Bronchial epithelial cell (primary cell): ENCODE data around the gene GPR137. TPM values are rescaled to one million over a fixed set of nuclear protein-coding genes. Genes with fewer than 3 reads are reported as not detected.
"Not testable (repeated sequence)": the region's sequence is repeated elsewhere in the genome, so short reads cannot be mapped to it uniquely, and the experiment has no call there.

Experiments used
- DNase-seq: peaks from one replicate; pipeline ENCODE4 v3.0.0-alpha.2; 2010; ENCODE audit warnings: low read depth
- FAIRE-seq: peaks from 2 replicates; lab custom pipeline; 2011; peaks lifted over from hg19 to GRCh38; lab: Jason Lieb, UNC
- H3K27me3 ChIP-seq: 2 replicates; pipeline ENCODE4 v1.5.1; 2011; ENCODE audit warnings: low read length; ENCODE audit not compliant: control insufficient read depth, insufficient read depth
- H3K36me3 ChIP-seq: 2 replicates; pipeline ENCODE4 v1.5.1; 2011; ENCODE audit warnings: low read length; ENCODE audit not compliant: control insufficient read depth, insufficient read depth
- H3K4me3 ChIP-seq: 2 replicates; pipeline ENCODE4 v1.5.1; 2011; ENCODE audit warnings: mild to moderate bottlenecking, low read depth, low read length, control low read depth
- total RNA-seq: library from RNA; depleted of rRNA; stranded (reverse); fragments of >200 nt; gene quantifications from 2 replicates; pipeline ENCODE4 v1.2.1, GENCODE V29; 2014
- TF ChIP-seq, protein P1 (sequence below): IDR thresholded peaks from 2 replicates; pipeline ENCODE4 v1.5.1; 2011; ENCODE audit warnings: mild to moderate bottlenecking, moderate library complexity, low read length, control low read depth, inconsistent platforms; ENCODE audit not compliant: insufficient read depth, severe bottlenecking

GPR137 gene
- total RNA-seq, 1 donor from 2014 or later: 2.9 TPM

DNA sequence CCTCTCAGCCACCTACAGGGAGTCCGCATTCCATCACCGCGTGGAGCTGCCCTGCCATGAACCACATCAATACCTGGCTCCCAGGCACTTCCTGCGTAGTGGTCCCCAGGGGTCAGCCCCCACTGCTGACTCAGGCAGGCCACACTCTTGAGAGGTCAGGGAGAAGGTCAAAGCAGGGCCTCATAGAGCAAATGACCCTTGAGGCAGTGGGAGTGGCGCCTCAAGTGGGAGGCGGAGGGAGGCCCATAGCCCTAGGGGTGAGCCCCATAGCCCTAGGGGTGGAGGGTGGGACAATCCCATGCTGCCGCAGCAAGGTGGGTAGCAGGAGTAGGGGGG is 37.2 kb downstream of the GPR137 start:
- TF ChIP-seq, protein P1, sequence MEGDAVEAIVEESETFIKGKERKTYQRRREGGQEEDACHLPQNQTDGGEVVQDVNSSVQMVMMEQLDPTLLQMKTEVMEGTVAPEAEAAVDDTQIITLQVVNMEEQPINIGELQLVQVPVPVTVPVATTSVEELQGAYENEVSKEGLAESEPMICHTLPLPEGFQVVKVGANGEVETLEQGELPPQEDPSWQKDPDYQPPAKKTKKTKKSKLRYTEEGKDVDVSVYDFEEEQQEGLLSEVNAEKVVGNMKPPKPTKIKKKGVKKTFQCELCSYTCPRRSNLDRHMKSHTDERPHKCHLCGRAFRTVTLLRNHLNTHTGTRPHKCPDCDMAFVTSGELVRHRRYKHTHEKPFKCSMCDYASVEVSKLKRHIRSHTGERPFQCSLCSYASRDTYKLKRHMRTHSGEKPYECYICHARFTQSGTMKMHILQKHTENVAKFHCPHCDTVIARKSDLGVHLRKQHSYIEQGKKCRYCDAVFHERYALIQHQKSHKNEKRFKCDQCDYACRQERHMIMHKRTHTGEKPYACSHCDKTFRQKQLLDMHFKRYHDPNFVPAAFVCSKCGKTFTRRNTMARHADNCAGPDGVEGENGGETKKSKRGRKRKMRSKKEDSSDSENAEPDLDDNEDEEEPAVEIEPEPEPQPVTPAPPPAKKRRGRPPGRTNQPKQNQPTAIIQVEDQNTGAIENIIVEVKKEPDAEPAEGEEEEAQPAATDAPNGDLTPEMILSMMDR: no peak
- no peaks in the 10 kb centered on the region for H3K27me3 ChIP-seq
- peaks cover 16% of the 10 kb centered on the region for H3K36me3 ChIP-seq
- DNase-seq: no peak
- no peak overlapping the region for H3K4me3 ChIP-seq
- FAIRE-seq: no peak

DNA sequence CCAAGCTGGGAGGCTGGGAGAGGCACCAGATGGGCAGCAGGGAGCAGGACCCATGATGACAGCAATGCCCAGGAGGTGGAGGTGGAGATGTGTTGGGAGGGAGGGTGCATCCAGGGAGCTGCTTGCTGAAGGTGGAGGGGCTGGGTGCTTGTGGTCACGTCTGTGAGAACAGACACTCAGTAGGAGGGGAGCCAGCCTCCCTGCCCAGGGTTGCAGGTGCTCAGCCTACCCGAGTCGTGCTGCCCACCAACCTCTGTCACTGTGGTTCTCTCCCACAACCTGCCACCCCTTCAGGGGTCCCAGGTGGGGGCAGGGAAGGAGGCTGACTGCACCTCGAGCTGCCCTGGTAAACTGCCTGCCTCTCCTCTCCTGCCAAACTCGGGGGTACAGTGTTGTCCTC is 37.7 kb downstream of the GPR137 start:
- no peak for FAIRE-seq
- Histone ChIP-seq H3K36me3 (peaks cover 16% of the 10 kb centered on the region), H3K27me3 (no peaks in the 10 kb centered on the region), H3K4me3 (no peak overlapping the region)
- no peak for DNase-seq
- TF ChIP-seq, protein P1: no peak

DNA sequence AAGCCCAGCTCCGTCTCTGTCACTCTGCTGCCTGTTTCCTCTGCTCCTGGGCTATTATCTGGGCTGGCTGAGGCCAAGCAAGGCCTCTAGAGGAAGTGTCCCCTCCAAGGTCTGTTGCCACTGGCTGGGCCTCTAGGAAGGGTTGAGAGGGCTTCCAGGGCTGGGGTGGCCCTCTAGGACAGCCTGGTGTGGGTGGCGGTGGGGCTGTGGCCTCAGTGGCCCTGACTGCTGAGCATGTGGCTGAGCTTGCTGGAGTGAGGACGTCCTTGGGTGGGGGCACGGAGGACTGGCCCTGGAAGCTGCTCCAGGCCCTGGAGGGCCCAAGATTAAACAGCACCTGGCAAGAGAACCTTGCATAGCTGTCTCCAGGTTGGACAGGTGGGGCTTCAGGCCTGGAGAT is 38.3 kb downstream of the GPR137 start:
- DNase-seq, H3K4me3 ChIP-seq, H3K27me3 ChIP-seq, FAIRE-seq: not testable (repeated sequence)
- H3K36me3 ChIP-seq: peaks cover 16% of the 10 kb centered on the region

DNA sequence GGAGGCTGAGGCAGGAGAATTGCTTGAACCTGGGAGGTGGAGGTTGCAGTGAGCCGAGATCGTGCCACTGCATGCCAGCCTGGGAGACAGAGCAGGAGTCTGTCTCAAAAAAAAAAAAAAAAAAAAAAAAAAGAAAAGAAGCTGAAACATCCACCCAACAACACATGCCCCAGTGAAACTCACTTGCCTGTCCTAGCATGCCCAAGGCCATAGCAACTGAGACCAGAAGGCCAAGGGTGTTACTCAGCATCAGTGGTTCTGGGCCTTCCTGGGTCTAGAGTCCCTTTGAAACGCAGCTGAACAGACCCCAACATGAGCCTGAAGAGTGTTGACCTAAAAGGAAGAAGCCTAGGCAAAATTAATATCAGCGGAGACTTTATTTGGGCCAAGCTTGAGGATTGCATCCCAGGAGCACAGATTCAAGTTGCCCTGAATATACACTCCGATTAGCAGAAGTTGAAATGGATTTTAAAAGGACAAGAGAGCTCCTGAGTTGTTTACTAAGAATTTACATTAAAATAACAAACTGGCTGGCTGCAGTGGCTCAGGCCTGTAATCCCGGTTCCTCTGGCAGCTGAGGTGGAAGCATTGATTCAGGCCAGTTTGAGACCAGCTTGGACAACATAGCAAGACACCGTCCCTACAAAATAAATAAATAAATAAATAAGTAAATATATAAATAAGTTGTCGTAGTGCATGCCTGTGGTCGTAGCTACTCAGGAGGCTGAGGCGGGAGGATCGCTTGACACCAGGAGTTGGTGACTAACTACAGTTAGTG is 39.2 kb downstream of the GPR137 start:
- DNase-seq: peak; percentile 97
- FAIRE-seq: no peak

DNA sequence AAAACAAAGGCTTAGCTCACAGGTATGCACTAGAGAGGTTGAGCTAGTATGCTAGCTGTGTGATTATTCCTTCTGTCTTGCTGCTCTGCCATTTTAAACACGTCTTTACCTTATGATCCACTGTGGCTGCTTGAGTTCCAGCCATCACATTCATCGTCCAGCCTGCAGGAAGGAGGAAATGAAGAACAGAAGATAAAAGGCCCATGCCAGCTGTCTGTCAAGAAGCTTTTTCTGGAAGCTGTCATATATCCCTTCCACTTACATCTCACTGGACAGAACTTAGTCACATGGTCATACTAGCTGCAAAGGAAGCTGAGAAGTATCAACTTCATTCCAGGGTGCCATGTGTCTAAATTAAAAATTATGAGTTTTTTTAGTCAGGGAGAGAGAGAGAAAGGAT is 41.7 kb downstream of the GPR137 start:
- Histone ChIP-seq H3K27me3 (no peaks in the 10 kb centered on the region), H3K36me3 (peaks cover 4% of the 10 kb centered on the region), H3K4me3 (no peak overlapping the region)
- no peak for FAIRE-seq
- DNase-seq: no peak
- TF ChIP-seq, protein P1: no peak

More for the DNA sequence above, 39.2 kb downstream of the GPR137 start:
- Histone ChIP-seq H3K27me3 (no peaks in the 10 kb centered on the region), H3K36me3 (peaks cover 12% of the 10 kb centered on the region), H3K4me3 (no peak overlapping the region)
- TF ChIP-seq, protein P1: no peak

DNA sequence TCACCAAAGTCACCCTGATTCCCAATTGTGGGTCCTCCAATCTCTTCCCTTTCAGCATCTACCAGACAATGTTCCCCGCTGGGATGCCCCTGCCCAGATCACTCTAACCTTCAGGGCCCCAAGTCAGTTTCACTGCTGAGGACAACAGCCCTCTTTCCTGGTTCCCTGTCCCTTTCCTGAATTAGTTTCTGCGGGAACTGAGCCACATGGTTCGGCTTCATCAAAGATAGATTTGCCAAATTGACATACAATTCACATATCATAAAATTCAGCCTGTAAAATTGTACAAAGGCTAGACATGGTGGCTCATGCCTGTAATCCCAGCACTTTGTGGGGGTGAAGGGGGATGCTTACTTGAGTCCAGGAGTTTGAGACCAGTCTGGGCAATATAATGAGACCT is 42.3 kb downstream of the GPR137 start:
- DNase-seq (no peak), FAIRE-seq (no peak)
- no peaks in the 10 kb centered on the region for H3K27me3 ChIP-seq
- H3K36me3 ChIP-seq: no peaks in the 10 kb centered on the region
- TF ChIP-seq, protein P1: no peak
- H3K4me3 ChIP-seq: no peak overlapping the region
